Activated CD4-positive, alpha-beta T cell treated with anti-CD3 and anti-CD28 coated beads, Interleukin-2, amount 50 U/mL, for 48 hours (primary cell): ENCODE data around the gene FHL2.

Experiments
- DNase-seq, 2 experiments: peaks; one replicate each; pipeline ENCODE4 v3.0.0-alpha.2; 2020

Gene FHL2

DNA sequence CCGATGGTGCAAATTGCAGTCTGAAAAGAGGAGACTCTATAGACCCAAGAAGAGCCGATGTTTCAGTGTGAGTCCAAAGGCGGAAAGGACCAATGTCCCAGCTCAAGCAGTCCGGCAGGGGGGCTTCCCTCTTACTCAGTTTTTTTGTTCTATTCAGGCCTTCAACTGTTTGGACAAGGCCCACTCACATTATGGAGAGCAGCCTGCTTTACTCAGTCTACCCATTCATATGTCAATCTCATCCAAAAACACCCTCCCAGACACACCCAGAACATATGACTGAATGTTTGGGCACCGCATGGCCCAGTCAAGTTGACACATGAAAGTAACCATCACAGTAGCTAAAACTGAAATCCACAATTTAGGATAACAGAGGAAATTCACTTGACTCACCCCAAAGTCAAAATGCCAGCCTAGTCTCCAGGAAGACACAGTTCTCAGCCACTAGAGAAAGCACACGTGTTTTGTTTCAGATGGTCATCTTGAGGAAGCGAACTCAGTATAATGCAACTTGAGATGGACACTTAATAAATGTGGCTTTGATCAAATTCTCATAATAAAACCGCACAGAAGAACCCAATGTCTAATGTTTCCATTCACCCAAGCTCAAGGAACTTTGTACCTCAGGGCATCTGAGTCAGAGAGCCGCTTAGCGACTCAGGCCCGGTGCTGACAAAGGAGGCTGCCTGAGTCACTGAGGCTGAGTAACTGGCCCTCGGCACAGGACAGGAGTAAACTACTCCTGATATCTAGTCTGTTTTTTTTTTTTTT is 2.4 kb downstream of the FHL2 start:
- peak; percentile 55 to 61 for DNase-seq

DNA sequence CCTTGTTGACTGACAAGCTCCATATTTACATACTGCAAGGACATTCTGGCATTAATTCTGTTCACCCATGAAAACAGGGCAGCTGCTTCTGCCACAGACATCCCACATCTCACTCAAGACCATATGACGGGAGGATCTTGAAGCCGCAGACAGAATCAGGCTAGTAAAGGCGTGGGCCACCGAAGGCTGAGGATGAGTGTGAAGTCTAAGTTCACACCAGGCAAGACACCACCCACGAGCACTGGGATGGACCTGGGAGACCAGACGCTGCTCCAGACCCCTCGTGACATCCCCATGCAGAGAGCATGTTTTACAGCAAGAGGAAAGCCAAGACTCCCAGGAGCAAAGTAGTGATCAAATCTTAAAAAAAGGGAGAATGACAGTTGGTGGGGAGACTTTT is 3.2 kb downstream of the FHL2 start:
- no peak for DNase-seq

DNA sequence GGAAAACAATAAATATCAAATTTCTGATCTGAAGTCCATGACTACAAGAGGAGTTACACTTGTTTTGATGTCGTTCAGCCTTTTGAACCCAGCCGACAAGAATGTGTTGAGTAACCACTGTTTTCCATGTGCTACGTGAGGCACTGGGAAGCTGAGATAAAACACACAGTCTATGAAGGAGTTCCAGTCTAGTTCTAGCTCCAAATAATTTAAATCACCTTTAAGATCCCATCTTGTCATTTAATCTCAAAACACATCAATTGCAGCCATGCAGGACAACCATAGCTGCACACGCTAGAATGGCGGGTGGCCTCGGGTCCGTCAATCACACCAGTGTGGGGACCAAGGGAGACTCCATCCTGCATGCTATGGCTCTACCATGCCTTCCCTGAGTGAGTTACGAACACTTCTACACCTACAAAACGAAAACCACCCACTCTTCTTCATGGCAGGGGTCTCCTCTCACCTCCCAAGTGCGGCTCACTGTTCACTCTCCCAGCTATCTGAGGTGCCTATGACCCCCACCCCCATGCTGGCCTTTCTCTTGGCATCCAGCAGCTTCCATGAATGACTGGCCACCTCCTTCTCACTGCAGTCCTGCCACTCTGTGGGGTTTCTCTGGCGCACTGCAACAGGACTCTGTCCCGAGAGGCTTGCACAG is 3.8 kb downstream of the FHL2 start:
- no peak for DNase-seq

DNA sequence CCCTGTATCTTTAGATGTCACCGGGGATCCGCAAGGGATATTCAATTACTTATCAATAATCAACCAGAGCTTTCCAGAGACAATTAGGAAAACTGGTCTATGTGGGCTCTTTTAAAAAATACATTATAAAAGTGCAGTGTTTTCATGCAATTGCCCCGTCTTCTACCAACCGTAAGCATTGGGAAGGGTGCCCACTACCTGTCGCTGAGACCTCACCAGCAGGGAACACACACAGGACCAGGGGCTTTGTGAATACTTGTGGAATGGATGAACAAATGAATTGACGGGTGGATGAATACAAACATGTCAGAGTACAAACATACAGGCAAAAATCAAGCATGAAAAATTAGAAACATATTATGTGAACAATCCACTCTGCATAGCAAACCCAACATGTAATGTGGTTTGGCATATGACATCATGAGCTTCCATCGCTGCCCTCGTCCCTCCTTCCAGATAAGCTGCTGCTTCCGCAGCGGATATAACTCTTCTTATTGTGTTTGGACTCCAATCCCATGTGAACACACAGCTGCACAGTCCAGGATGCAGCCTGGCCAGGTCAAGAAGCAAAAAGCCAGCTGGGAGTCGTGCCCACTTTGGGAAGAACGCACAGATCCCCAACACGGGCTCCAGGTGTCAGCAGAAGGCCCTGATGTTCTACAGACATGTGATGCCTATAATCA is 5.3 kb downstream of the FHL2 start:
- DNase-seq = no peak

DNA sequence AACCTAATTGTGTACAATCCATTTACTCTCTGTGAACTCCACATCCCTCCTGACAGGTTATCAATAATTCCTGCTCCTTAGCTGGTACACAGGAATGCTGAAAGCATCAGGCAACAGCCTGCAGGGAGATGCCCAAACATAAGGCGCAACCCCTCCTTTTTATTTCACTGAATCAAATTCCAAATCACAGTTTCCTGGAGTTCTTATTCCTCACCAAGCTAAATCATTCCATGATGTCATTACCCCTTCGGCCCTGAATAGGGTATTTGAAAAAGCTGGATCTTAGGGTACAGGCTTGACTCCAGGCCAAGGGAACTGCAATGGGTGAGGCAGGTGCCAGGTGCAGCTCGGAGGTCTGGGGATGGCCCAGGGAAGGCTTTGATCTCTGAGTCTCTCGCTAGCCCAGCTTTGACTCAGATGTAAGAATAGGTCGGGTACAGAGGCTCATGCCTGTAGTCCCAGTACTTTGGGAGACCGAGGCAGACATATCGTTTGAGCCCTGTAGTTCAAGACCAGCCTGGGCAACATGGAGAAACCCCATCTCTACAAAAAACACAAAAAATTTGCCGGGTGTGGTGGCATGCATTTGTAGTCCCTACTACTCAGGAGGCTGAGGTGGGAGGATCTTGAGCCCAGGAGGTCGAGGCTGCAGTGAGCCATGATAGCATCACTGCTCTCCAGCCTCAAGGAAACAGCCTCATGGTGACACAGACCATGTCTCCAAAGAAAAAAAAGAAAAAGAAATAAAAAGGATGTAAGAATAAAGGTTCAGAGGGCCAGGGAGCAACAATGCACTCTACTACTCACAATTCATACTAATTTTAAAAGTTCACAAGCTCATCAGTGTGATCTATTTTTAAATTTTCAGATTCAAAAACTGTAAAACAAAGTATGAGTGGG is 6.8 kb downstream of the FHL2 start:
- no peak for DNase-seq

DNA sequence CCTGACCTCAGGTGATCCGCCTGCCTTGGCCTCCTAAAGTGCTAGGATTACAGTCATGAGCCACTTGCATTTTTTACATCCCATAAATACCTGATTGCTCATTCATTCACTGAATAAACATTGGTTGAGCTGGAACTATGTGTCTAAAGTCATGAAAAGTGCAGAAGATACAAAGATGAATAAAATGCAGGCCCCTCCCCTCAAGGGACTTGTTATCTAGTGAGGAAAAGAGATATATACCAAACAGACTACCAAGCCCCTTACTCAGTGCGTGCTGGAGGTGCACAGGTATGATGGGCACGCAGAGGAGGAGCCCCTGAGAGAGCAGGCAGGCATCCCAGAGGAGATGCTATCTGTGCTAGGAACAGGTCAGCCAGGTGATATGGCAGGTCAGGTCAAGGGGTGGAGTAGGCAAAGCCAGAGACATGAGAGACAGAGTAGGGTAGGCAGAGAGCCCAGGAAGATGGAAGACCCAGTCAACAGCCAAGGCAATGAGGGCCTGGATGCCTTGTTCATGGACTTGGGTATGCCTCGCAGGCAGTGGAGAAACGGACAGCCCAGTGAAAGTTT is 7.7 kb downstream of the FHL2 start:
- DNase-seq = no peak

DNA sequence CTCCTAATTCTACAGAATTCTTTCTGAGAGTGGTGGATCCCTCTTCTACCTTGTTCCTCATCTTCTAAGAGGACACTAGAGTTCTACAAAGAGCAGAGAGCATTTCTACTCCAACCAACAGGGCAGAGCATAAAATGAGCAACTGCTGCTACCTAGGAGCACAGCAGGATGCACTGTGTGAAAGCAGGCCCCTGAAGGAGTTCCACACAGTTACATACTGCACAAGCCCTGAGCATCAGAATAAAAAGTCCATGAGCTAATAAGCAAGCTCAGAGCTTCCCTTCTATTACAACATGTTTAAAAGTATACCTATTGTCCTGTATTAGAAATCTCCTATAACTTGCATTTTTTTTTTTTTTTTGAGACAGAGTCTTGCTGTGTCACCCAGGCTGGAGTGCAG is 8.4 kb downstream of the FHL2 start:
- DNase-seq = no peak

DNA sequence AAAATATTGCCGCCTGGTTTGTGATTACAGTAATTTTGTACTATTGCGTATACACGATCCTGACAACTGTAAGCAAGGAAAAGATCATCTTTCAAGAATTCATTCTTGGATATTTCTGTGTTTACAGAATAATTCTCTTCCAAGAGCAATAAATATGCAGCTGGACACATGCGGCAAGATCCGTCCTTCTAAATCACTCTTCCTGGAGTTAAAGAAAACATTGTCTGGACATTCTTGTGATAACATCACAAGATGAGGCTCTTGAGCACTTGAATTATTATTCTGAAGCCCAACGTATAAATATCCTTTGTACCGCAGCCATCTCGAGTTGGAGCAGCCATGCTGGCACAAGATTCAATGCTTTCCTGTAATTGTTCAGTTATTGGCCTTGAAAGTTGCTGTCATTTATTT is 9.9 kb downstream of the FHL2 start:
- no peak for DNase-seq

DNA sequence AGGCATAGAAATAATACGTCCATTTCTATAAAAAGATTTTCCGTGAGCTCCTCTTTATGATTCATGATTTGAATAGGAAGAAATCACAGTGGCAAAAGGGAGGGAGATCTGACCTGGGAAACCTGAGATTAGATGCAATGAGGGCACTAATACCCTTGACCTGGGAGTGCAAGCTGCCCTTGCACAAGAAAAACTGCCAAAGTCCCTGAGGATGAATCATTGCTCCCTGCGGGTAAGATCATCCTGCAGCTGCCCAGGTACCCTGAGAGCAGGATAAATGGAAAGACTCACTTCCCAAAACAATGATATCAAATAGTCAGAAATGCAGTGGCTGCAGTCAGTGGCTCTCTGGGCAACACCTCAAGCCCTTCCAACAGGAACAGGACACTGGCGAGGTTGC is 11.6 kb downstream of the FHL2 start:
- no peak for DNase-seq

DNA sequence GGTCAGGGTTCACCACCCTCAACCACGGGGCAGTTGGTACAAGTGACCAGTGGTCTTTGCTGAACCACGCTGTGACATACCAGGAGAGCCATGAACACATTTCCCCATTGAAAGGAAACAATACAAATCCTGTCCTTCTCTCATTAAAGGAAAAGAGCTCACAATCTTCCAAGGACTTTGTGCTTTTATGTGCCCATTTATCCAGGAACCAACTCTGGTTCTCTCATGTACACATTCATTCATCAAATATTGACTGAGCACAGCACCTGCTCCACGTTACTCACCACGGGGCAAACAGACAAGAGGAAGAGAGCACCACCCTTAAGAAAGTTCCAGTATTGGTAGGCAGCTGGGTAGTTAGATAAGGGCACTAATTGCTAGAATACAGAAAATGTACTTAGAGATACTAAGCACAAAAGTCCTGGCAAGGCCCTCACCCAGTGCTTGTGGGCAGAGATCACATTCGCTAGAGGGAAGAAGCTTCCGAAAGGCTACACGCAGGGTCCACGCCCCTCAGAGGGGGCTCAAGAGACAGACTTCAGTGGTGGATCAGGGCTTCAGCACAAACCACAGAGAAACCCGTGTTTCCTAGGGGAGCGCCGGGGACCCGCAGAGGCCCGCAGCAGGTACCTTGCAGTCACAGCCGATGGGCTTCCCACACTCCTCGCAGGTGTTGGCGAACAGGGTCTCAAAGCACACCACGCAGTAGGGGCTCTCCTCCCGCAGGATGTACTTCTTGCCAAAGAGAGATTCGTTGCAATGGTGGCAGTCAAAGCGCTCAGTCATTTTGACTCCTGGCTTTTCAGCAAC is 12.9 kb downstream of the FHL2 start:
- no peak for DNase-seq

DNA sequence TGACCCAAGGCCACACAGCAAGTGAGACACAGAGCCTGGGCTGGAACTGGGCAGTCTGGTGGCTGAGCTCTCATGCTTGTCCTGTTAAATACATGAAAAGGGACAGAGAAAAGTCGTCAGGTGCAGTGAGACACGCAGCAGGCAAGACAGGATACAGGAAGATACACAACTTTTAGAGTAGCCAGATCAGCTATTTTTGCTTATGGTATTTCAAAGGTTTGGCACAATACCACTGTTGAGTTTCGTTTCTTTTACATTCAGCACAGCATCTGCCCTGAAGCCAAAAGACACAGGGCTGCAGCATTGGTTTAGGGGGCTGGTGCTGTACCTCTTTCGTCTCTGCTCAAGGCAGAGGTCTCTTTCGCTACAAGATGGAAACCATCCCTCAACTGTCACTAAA is 14.0 kb downstream of the FHL2 start:
- no peak for DNase-seq

DNA sequence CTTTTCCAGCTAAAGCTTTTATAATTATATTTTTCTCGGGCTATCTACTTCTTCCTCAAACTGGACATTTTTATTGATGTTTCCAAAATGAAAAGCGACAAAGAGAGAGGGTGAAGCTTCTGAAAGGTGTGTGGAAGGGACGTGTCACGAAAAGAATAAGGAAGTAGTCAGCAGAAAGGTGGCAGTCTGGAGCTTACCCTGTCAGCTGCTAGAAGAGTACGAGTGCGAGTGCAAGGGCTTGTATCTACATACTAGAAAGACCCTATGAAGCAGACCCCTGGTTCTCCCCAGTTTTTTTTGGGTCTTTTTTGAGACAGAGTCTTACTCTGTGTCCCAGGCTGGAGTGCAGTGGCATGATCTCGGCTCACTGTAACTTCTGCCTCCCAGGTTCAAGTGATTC is 14.6 kb downstream of the FHL2 start:
- no peak for DNase-seq

DNA sequence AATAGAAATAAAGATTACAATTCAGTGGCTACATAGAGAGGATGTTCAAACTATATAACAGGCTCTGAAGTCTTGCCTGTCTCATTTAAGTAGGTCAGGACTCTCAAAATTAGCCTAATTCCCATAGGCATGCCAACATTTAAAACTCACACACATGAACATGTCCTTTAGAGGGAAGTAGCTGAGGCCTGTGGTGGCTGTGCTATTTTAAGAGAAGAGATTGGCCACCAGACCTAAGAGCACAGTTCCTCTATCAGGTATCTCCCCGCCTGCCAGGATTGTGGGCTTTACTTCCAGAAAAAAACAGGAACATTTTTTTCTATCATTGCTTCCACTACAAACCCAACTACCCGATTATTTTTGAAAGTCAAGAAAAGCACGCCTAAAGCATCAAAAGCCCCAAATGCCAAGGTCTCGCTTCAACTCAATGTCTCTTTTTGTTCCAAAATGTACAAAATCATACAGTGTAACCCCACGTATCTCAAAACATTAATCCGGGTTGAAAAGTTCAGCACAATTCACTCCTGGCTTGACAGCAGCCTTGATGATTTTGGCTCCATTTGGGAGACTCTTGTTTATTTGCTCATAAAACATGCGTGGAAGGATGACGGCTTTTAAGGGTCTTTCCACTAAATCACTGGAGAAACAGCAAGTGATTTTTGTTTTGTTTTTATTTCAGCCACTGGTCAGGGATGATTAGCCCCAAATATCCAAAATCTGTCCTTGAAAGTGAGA is 15.3 kb downstream of the FHL2 start:
- no peak for DNase-seq

DNA sequence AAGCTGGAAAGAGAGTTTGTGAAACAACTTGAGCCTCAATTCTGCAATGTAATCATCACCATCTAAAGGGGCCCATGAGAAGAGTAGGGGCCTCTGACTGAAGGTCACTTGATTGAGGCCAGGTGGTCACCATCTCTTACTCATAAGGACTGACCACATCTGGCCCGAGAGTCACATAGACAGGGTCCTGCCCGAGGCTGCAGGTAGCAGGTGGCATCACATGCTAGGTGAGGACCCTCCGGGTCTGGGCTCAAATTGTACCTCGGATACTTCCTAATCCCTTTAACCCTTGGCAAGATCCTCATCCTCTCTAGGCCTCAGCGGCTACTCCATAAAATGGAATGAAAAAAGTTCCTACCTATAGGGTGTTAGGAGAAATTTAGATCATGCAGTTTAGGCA is 16.7 kb downstream of the FHL2 start:
- DNase-seq = no peak

DNA sequence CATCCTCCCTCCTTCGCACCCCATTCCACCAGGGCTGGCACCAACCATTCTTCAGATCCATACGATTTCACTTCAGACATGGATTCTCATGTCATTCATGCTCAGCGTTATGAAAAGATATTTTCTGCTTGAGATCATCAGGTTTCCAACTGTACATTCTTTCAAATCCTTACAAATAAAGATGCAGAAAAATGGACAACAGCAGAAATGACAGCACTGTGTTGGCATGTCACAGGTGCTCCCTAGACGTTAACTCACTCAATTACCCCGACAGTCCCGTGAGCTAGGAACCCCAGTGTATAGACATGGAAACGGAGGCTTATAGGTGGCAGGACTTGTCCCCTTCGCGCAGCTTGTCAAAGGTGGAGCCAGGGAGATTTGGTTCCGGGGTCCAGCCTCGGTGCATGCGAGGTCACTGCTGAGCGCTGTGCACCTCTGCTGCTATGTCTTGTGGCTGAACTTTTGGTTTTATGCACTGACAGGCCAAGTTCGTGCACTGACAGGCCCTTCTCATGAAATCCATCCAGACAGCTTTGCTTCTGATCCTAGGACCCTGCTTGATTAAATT is 17.7 kb downstream of the FHL2 start:
- DNase-seq = no peak

DNA sequence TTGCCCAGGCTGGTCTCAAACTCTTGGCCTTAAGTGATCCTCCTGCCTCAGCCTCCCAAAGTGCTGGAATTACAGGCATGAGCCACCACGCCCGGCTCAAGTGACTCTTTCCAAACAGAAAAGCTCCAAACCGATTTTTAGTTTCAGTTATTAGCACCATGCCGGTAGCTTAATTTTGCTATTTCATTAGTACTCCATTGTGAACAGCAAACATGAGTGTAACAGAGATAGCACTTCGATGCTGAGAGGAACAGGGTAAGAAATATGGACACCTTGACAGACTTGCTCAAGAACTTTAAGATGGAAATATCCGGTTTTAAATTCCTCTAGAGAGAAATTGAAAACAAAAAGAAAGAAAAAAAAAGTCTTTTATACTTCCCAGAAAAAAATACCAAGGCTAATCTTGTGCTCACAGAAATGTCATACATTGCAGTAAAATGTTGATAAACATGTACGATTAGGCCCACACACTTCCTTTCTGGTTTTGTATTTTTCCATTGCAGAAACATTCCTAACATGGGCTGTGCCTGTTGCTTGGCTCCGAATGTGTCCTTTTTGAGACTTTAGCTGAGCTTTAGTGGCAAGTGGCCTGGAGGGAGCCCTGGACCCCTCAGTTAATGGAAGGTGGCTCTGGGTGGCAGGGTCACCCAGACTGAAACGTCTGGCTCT is 18.3 kb downstream of the FHL2 start:
- no peak for DNase-seq

DNA sequence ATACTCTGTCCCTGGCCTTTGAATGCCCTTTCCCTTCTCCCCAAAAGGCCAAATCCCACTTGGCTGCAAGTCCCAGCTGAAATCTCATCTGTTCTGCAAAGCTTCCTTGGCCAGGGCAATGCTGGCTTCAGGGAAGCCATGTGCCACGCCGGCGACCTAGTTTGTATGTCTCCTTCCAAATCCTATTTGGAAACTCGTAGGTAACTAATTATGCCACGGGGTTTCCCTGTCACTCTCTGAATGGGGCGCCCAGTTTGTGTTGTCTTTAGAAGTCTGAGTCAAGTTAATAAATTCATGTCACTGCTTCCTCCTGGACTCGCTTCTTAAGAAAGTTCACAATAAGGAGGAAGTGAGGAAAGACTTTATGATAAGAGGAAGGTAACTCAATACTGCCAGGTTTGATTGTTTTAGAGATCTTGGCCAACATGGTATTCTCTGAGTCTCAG is 19.1 kb downstream of the FHL2 start:
- DNase-seq = no peak

DNA sequence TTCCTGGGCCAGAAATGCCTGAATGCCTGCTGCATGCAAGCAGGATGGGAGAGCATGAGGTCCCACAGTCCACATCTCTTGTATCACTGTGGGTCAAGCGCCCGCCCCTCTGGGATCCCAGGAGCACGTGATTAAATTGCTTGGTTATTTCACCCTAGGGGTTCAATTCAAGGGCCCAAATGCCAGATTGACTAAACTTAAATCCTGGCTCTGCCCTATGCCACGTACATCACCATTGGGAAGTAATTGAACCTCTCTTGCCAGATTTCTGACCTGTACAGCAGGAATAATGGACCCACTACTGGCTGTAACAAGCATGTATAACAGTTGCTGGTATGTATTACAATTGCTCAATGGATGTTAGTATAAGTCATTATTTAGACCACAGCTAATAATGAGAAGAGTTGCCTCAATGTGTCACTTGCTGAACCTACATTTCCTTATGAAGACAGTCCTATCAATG is 19.9 kb downstream of the FHL2 start:
- DNase-seq = no peak

DNA sequence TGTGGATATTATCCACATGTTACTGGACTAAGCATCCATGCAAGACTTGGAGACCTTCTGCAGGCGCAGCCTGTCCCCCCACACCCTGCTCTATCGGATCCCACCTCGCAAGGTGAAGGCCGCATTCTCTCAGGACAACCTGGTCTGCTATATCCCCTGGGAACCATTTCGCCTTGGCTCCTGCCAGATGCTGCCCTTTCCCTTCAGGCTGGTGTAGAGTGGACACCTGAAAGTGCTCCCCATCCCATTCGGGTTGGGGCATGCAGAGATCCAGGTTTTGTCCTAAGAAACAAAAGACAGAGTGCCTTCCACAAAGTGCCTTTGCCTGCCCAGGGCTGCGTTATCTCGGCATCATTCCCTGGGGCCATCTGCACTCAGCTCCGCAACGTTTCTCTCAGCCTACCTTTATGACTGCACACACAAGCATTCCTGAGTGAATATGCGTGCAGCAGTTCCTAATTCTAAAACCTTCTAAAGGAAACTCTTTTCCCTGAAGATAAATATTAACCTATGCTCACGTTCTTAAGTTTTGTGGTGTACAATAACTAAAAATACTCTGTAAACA is 20.5 kb downstream of the FHL2 start:
- DNase-seq = no peak

DNA sequence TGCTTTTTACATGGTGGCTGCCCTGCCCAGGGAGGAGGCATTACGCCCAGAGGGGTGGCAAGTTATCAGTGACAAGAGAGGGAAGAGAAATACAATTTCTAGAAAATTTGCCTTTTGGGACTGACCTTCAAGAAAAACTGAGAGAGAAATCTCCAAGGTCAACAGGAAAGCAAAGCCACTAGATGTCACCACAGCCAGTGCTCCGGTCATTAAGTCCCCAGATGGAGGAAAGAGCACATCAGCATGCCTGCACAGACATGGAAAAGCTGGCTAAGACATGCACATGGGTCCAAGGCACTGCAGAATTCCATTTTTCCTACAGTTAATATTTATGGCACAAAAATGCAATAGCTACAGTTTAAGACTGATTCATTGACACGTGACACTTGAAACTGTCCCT is 21.0 kb downstream of the FHL2 start:
- no peak for DNase-seq
